ENCODE data around the gene PTRH2.

PTRH2 gene

DNA sequence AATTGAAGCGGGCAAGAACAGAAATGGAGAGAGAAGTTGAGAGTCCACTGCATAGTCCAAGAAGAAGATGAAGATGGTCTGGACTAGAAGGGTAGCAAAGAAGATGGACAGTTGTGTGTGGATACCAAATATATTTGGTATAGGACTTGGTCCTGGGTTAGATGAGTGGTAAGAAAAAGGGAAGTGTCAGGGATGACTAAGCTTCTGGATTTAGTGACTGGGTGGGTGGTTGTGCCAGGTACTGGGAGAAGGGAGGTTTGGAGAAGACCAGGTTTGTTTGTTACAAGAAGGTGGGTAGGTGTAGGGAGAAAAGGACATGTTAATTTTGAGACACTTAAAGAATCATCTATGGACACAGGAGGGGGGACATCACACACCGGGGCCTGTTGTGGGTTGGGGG lies 5.6 kb upstream of the PTRH2 start:
- Histone ChIP-seq H3K27me3 (ENCODE audit: insufficient read depth, low read length) (no peaks in the 10 kb centered on the region), H2BK120ac (ENCODE audit: insufficient read depth, low read length, poor library complexity) (no peak overlapping the region), H4K12ac (ENCODE audit: low read depth, low read length) (no peak overlapping the region), H3K79me2 (ENCODE audit: control insufficient read depth, insufficient read depth, low read length, poor library complexity) (peaks cover 7% of the 10 kb centered on the region), H3K14ac (ENCODE audit: low read length) (no peak overlapping the region), H3K4ac (ENCODE audit: low read depth, low read length) (peak overlapping the region; percentile 48), H3K4me2 (ENCODE audit: low read length) (no peak overlapping the region), H3K4me1 (ENCODE audit: control insufficient read depth in 1 of 2, insufficient read depth in 2 of 2, low read length in 2 of 2) (no peaks in the 10 kb centered on the region), H2AK5ac (ENCODE audit: low read length) (no peak overlapping the region), H3K9me3 (ENCODE audit: insufficient read depth, low read depth, low read length) (no peaks in the 10 kb centered on the region), H3K18ac (ENCODE audit: low read length) (no peak overlapping the region), H2BK12ac (ENCODE audit: low read length) (no peak overlapping the region), H4K8ac (ENCODE audit: low read depth, low read length) (no peak overlapping the region), H3K36me3 (ENCODE audit: control insufficient read depth in 1 of 2, insufficient read depth in 2 of 2, low read length in 2 of 2) (peaks cover 0 to 3% of the 10 kb centered on the region in 2 experiments), H2AFZ (ENCODE audit: insufficient read depth, low read length, poor library complexity) (no peak overlapping the region), H2BK5ac (ENCODE audit: low read depth, low read length, poor library complexity) (no peak overlapping the region), H4K91ac (ENCODE audit: low read depth, low read length) (no peak overlapping the region), H3K27ac (ENCODE audit: low read depth, low read length) (no peak overlapping the region), H3K79me1 (ENCODE audit: low read length) (no peaks in the 10 kb centered on the region), H3K23ac (ENCODE audit: low read length) (no peak overlapping the region), H3K4me3 (ENCODE audit: low read depth, low read length) (no peak overlapping the region), H3K9ac (ENCODE audit: low read length) (no peak overlapping the region)
- DNase-seq: no peak
- 100% methylated on average over 1 of the region's 2 CpGs for WGBS (ENCODE audit: extremely low coverage, insufficient coverage, insufficient read length)

GRCh38 chr17:59711936-59712335 lies 4.7 kb upstream of the PTRH2 start:
- Histone ChIP-seq H3K4me1 (ENCODE audit: control insufficient read depth in 1 of 2, insufficient read depth in 2 of 2, low read length in 2 of 2) (no peaks in the 10 kb centered on the region), H3K4me3 (ENCODE audit: low read depth, low read length) (no peak overlapping the region), H3K79me2 (ENCODE audit: control insufficient read depth, insufficient read depth, low read length, poor library complexity) (peaks cover 12% of the 10 kb centered on the region), H4K12ac (ENCODE audit: low read depth, low read length) (no peak overlapping the region), H3K4me2 (ENCODE audit: low read length) (no peak overlapping the region), H3K36me3 (ENCODE audit: control insufficient read depth in 1 of 2, insufficient read depth in 2 of 2, low read length in 2 of 2) (no peaks in the 10 kb centered on the region), H4K91ac (ENCODE audit: low read depth, low read length) (no peak overlapping the region), H2AK5ac (ENCODE audit: low read length) (no peak overlapping the region), H3K23ac (ENCODE audit: low read length) (no peak overlapping the region), H3K4ac (ENCODE audit: low read depth, low read length) (no peak overlapping the region), H3K18ac (ENCODE audit: low read length) (no peak overlapping the region), H4K8ac (ENCODE audit: low read depth, low read length) (no peak overlapping the region), H3K27me3 (ENCODE audit: insufficient read depth, low read length) (no peaks in the 10 kb centered on the region), H2AFZ (ENCODE audit: insufficient read depth, low read length, poor library complexity) (no peak overlapping the region), H3K9ac (ENCODE audit: low read length) (no peak overlapping the region), H2BK5ac (ENCODE audit: low read depth, low read length, poor library complexity) (no peak overlapping the region), H3K9me3 (ENCODE audit: insufficient read depth, low read depth, low read length) (no peaks in the 10 kb centered on the region), H3K79me1 (ENCODE audit: low read length) (peaks cover 4% of the 10 kb centered on the region), H3K14ac (ENCODE audit: low read length) (no peak overlapping the region), H3K27ac (ENCODE audit: low read depth, low read length) (no peak overlapping the region), H2BK120ac (ENCODE audit: insufficient read depth, low read length, poor library complexity) (no peak overlapping the region), H2BK12ac (ENCODE audit: low read length) (no peak overlapping the region)
- DNase-seq: no peak

DNA sequence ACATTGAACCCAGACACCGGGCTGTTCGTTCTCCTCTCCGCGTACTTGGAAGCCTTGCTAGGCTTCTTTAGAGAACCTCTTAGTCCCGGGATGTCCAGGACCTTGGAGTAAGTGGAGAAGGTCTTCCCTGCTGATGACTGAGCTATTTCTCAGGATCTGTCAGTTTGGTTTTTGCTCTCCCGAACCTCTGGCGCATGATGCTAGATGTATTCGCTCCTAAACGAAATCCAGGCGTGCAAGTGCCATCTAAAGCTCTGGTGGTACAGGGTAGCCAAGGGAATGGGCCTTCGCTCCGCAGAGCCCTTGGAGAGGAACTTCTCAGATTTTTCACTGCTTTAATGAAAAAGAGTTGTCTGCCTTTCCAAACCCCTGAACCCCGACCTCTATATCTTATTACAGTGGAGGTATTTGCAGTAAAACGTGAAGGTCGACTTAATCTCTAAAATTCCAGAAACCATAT lies 771 bp upstream of the PTRH2 start:
- Histone ChIP-seq H2BK120ac (ENCODE audit: insufficient read depth, low read length, poor library complexity) (peak overlapping the region; percentile 8), H3K36me3 (ENCODE audit: control insufficient read depth in 1 of 2, insufficient read depth in 2 of 2, low read length in 2 of 2) (no peaks in the 10 kb centered on the region), H3K79me2 (ENCODE audit: control insufficient read depth, insufficient read depth, low read length, poor library complexity) (peaks cover 29% of the 10 kb centered on the region), H4K91ac (ENCODE audit: low read depth, low read length) (peak overlapping the region; percentile 49), H4K8ac (ENCODE audit: low read depth, low read length) (peak overlapping the region; percentile 77), H2AK5ac (ENCODE audit: low read length) (peak overlapping the region; percentile 50), H3K23ac (ENCODE audit: low read length) (no peak overlapping the region), H3K27me3 (ENCODE audit: insufficient read depth, low read length) (no peaks in the 10 kb centered on the region), H3K9ac (ENCODE audit: low read length) (peak overlapping the region; percentile 68), H3K9me3 (ENCODE audit: insufficient read depth, low read depth, low read length) (no peaks in the 10 kb centered on the region), H3K4me1 (ENCODE audit: control insufficient read depth in 1 of 2, insufficient read depth in 2 of 2, low read length in 2 of 2) (peaks cover 2% of the 10 kb centered on the region in 2 experiments), H3K4ac (ENCODE audit: low read depth, low read length) (peak overlapping the region; percentile 10), H2BK5ac (ENCODE audit: low read depth, low read length, poor library complexity) (peak overlapping the region; percentile 11), H3K18ac (ENCODE audit: low read length) (peak overlapping the region; percentile 40), H3K27ac (ENCODE audit: low read depth, low read length) (peak overlapping the region; percentile 77), H3K14ac (ENCODE audit: low read length) (peak overlapping the region; percentile 77), H3K79me1 (ENCODE audit: low read length) (peaks cover 8% of the 10 kb centered on the region), H2AFZ (ENCODE audit: insufficient read depth, low read length, poor library complexity) (peak overlapping the region; percentile 47), H2BK12ac (ENCODE audit: low read length) (peak overlapping the region; percentile 4), H4K12ac (ENCODE audit: low read depth, low read length) (peak overlapping the region; percentile 25), H3K4me2 (ENCODE audit: low read length) (peak overlapping the region; percentile 85), H3K4me3 (ENCODE audit: low read depth, low read length) (peak overlapping the region; percentile 77)
- DNase-seq: no peak
- WGBS (ENCODE audit: extremely low coverage, insufficient coverage, insufficient read length): no CpG with 5 or more reads among the region's 15 CpGs

DNA sequence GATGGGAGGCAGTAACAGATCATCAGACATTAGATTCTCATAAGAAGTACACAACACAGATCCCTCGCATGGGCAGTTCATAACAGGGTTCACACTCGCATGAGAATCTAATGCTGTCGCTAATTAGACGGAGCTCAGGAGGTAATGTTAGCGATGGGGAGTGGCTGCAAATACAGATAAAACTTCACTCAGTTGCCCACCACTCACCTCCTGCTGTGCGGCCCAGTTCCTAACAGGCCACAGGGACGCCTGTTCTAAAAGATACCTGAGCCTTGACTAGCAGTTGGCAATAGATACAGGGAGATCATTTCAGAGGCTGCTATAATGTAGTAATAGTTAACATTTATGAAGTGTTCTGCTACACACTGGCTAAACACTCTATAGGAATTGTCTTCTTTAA lies 4.9 kb downstream of the PTRH2 start:
- Histone ChIP-seq H4K12ac (ENCODE audit: low read depth, low read length) (no peak overlapping the region), H2AFZ (ENCODE audit: insufficient read depth, low read length, poor library complexity) (no peak overlapping the region), H2AK5ac (ENCODE audit: low read length) (no peak overlapping the region), H3K18ac (ENCODE audit: low read length) (no peak overlapping the region), H3K27me3 (ENCODE audit: insufficient read depth, low read length) (no peaks in the 10 kb centered on the region), H2BK120ac (ENCODE audit: insufficient read depth, low read length, poor library complexity) (no peak overlapping the region), H3K79me2 (ENCODE audit: control insufficient read depth, insufficient read depth, low read length, poor library complexity) (peaks cover 20% of the 10 kb centered on the region), H3K9me3 (ENCODE audit: insufficient read depth, low read depth, low read length) (no peaks in the 10 kb centered on the region), H2BK5ac (ENCODE audit: low read depth, low read length, poor library complexity) (no peak overlapping the region), H2BK12ac (ENCODE audit: low read length) (no peak overlapping the region), H4K91ac (ENCODE audit: low read depth, low read length) (no peak overlapping the region), H3K27ac (ENCODE audit: low read depth, low read length) (no peak overlapping the region), H3K4me3 (ENCODE audit: low read depth, low read length) (no peak overlapping the region), H3K9ac (ENCODE audit: low read length) (no peak overlapping the region), H3K79me1 (ENCODE audit: low read length) (peaks cover 6% of the 10 kb centered on the region), H3K4ac (ENCODE audit: low read depth, low read length) (peak overlapping the region; percentile 1), H3K14ac (ENCODE audit: low read length) (no peak overlapping the region), H3K4me1 (ENCODE audit: control insufficient read depth in 1 of 2, insufficient read depth in 2 of 2, low read length in 2 of 2) (peaks cover 2% of the 10 kb centered on the region in 2 experiments), H3K23ac (ENCODE audit: low read length) (no peak overlapping the region), H3K4me2 (ENCODE audit: low read length) (no peak overlapping the region), H3K36me3 (ENCODE audit: control insufficient read depth in 1 of 2, insufficient read depth in 2 of 2, low read length in 2 of 2) (peaks cover 6 to 23% of the 10 kb centered on the region in 2 experiments), H4K8ac (ENCODE audit: low read depth, low read length) (no peak overlapping the region)
- no CpG with 5 or more reads among the region's 7 CpGs for WGBS (ENCODE audit: extremely low coverage, insufficient coverage, insufficient read length)
- no peak for DNase-seq
